HG02981 (cell line): ENCODE results near the gene LPAR1.

Experiments used
- ATAC-seq: cut with Tn5 transposase; IDR thresholded peaks from one replicate; pipeline ENCODE4 v1.9.1; 2021; ENCODE audit warnings: mild to moderate bottlenecking, moderate library complexity; ENCODE audit not compliant: unreplicated experiment

LPAR1 gene

DNA sequence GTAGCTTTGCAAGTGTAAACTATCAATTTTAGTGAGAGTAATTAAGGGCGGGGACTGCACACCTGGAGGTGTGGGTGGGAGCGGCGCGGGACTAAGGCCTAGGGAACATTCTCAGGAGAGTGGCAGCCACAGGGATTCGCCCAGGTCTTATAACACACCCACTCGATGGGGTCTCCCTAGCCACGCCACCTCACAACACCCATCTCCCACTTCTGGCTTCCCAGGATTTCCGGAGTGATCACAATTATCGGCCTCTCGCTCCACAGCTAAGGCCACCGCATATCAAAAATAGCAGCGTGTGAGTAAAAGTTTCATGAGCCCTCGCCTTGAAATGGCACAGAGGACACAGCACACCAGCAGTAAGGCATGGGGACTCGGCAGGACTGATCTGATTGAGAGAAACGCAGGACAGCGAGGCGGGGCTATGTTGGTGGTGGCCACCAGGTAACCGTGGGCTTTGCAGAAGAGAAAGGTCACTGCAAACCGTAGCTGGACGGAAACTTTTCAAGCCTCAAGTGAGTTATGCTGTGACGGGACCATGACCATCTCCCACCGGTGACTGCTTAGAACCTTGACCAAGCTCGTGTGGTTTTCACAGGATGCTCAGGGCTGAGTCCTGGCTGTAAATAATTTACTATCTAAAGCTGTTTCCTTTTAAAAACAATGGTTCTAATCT lies 1.1 kb upstream of the LPAR1 start:
- peak; percentile 57 for ATAC-seq

DNA sequence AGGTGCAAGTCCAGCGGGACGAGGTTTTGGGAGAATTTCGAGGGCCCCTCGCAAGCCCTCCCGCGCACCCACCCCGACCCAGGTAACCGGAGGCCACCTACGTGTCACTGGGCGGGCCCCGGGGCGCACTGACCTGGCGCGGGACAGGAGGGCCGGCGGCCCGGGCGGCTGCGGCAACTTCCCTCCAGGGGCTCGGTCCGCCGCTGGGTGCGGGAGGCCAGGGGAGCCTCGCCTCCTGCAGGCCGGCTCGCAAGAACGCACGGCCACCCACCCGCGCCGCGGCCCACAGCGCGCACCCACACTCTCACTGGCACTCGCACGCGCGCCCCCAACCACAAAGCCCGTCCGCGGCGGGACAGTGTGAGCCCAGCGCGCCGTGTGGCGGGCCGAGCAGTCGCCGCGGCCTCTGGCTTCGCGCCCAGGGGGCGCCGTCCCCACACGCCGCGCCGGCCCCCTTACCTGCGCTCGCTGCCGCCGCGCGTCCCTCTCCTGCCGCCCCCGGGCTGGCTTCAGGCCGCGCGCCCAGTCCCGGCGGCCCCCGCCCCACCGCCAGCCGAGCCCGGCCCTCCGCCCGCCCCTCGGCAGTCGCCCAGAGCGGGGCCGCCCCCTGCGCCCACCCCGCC lies 451 bp downstream of the LPAR1 start:
- ATAC-seq, result no peak

DNA sequence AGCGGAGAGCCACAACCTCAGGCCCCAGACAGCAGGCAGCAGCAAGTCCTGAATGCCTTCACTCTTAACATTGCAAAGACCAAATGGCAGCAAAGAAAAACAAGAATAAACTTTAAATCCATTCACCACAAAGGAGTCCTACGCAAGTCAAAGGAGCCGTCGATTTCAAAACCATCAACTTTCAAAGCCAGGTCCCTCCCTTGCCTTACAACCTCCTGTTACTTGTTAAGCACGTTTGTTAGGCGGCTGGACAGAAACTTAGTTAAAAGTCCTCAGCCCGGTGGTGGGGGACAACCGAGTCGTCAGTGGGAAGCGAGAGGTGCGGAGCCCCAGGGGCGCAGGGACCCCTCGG lies 938 bp downstream of the LPAR1 start:
- ATAC-seq, result no peak

DNA sequence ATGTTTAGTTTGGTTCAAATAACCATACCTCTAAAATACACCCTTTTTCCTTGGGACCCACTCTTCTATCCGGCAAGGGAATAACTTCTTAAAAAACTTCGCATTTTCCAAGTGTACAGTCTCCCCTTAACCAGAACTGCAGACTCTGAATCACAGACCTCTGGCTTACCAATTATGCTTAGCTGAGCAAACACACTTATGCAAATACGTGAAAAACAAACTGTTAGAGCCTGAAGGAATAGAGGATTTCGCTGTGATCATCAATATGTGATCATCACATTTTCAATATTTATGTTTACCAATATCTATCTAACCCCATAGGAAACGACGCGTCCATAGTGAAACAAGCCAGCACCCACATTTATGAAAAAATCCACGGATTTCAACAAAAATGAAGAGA lies 1.3 kb downstream of the LPAR1 start:
- ATAC-seq, result no peak

DNA sequence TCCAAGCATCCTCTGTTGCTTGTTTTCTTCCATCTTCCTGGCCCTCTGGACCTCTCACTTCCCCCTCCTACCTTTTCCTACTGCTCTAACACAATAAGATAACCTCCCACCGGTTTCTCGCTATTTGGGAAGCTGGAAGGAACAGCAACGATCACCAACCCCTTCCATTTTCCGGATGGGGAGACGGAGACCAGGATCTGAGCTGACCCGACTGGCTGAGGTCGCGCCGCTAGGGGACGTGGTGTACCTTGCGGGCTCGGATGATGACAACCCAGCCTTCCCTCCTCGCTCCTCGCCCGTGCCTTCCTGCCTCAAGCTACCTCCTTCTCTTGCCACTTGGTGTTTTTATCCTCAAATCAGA lies 1.9 kb downstream of the LPAR1 start:
- ATAC-seq, result no peak

DNA sequence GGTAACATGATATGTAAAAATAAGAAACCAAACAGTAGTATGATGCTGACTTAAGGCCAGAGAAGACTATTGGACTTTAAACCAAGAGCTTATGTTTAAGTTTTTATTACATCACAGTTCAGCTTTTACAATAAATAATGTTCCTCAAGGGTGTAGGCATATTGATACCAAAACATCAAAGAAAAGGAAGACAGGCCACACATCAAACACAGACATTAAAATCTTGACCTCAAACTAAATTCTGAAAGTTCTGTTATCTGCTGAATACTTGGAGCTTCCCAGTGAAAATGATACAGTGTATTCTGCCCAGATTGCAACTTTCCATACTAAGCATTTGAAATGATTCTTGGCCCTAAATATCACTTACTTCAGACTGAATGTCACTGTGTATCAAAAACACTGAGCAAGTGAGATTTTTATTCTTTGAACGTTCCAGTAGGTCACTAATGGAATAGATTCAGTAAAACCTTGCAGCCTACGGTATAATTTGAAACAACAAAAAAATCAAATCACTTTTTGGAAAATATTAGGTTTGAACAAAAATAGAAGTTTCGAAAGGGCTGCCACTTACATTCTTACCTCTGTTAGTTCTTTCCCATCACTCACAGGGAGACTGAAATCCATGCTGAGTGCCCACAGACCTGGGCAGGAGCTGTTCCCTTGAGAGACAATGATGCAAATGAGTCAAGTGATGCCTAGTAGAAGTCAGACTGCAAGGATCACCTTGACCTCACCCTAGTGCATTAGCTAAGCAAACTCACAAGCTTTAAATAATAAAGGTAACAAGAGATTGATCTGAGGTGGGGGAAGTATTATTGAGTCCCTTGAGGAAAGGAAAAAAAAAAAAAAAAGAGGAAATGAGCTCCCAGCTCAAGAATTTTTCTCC lies 2.5 kb downstream of the LPAR1 start:
- no peak for ATAC-seq

DNA sequence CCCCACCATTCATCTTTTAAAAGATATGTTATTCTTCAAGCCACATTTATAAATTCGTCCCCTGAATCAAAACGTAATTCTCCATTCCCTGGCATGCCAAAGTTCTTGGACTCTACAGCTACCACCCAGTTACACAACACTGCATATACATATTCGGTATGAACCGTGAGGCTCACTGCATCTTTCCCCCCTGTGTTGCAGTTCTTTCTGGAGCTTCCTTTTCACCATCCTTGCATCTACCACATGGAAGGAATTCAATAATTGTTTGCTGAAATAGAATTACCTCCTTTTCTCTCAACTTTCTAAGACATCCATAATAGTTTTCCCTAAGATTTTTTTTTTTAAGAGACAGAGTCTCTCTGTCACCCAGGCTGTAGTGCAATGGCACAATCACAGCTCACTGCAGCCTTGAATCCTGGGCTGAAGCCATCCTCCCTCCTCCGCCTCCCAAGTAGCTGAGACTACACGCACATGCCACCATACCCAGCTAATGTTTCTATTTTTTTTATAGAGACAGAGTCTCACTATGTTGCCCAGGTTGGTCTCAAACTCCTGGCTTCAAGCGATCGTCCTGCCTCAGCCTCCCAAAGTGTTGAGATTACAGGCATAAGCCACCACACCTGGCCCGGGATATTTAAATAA lies 3.3 kb downstream of the LPAR1 start:
- ATAC-seq, result no peak

DNA sequence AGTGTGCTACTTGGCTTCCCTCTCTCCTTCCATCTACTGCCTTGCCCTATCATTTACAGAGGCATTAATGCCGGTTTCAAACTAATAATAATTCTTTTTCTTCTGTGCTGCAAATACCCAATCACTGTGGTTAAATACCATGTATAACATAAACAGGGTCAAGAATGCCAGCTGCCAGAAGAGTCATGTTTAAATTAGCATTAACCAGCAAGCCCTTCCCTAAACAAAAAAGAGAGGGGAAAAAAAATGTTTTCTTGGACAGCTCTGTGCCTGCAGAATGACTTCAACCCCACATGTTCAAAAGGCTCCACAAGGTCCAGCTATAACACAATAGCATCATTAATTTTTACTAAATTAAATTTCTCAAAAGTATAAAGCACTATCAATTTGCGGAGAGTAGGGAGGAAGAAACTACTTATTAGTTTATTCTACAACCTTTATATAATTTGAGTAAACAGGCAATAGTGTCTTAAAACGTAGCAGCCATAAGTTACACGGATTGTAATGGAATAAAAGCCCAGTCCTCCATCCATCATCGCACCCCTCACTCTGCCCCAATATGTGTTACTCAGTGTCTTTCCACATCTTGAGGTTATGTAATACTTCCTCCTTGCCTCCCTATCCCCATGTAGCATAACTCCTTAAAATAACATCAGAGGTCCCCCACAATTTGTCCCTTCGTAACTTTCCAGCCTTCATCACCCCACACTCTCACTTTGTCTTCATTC lies 3.9 kb downstream of the LPAR1 start:
- no peak for ATAC-seq

DNA sequence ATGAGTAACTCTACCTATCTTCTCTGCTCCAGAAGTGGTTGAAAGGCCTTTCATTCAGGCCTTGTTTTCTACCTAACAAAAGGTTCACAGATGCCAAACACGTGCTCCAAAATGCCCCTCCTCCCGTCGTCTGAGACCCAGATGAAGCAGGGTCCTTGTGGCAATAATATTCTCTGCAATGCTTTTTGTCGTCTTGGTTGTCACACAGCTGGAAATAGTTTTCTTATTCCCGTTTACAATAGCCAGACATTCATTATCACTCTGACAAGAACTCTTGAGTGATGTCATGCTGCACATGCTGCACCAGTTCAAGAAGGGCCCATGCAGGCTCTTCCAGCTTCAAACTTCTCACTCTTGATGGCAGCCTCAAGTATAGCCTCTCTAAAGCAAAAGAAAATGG lies 7.8 kb downstream of the LPAR1 start:
- no peak for ATAC-seq

DNA sequence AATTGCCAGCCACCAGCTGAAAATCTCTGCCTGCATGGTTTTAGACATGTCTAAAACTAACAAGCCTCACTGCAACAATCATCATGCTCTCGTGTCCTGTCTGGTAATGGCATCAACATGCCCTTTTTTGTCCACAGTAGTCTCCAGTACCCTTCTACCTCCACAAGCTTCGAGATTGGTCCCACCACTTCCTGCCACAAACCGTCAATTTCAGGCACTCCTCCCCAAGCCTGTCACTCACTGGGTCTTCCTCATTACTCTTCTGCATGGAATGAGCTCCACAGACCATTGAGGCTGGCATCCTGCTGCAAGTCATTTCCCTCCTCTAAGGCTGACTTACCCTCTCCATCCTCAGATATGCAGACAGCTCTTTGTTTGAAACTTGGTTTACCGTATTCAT lies 9.0 kb downstream of the LPAR1 start:
- no peak for ATAC-seq

DNA sequence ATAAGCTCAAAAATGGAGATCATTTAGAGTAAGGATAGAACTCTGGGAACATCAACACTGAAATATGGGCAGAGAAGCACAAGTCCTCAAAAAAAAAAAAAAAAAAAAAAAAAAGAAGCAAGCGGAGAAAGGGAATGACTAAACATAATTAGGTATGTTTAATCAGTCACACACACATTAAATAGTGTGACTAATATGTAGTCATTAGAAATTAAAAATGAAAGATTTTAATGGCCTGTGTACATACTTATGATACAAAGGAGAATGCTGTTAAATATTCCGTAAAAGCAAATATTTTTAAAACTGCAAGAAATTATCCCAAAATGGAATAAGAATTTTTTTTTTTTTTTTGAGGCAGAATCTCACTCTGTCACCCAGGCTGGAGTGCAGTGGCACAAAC lies 10.5 kb downstream of the LPAR1 start:
- ATAC-seq, result no peak

DNA sequence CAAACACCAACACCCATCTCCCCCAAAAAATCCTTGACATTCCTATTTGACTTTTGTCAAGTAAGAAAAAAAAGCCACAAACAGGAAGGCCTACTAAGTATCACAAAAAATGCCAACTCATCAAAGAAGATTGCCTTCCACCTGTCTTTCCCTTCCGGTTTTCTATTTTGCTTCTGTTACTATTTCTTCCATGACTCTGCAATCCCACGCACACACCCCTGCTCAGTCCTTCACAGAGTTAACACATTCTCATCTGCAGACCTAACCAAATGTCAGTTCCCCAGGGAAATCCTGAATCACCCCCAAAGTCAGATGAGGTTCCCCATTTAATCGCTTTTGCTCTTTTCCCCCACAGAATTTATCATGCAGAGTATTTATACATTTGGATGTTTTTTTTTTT lies 15.1 kb downstream of the LPAR1 start:
- no peak for ATAC-seq

DNA sequence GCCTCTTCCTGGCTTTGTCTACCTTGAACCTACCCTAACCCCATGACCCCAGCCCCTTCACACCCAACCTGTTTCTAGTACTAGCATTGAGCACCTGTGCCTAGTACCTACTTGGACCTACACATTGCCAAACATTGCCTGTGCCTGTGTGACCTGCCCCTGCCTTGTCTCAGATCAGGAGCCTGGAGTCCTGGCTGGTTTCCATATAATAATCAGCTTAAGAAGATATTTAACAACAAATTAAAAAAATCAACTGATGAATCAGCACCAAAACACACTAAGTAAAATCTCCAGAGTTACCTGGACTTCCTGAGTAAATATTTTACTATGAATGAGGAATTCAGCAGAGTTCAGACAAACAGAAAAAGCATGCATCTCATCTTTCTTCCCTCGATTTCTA lies 17.7 kb downstream of the LPAR1 start:
- no peak for ATAC-seq

DNA sequence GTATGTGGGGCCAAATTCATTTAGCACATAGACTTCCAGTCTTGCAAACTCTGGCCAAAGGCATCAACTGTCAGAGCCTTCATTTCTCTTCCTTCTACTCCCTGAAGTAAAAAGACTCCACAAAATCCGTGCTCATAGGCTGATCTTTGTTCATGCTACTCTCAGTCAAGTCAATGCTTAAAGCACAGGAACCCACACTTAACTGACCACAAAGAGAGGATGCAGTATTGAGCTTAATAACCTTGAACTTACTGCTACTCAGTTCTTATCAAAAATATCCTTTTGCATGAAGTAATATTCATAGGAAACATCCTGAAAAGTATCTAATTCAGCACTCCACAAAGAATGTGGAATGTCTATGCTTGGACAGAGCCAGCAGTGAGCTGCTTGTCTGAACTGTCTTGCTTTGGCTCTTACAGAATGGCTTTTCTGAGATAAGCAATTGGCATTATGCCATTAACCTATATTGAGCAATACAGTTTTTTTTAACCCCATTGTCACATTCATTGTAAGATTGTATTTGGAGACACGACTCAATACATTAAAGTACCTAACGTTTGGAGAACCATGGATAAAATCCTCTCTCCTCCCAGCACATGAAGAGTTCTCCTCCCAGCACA lies 21.7 kb downstream of the LPAR1 start:
- no peak for ATAC-seq

DNA sequence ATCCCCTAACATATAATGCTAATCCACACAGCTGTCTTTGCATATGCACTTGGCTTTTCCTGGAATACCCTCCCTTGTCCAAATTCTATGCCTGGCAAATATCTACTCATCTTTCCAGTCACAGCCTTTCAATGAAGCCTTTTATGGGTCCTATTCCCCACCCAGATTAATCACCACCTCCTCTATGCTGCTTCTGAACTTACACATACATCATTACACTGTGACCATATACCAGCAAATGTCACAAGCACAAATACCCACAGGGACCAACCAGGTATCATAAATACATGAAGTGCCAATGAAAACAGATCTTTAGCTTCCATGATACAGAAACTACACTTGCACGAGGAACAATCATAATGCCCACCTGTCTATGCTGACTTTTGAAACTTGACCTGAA lies 22.3 kb downstream of the LPAR1 start:
- ATAC-seq, result no peak

DNA sequence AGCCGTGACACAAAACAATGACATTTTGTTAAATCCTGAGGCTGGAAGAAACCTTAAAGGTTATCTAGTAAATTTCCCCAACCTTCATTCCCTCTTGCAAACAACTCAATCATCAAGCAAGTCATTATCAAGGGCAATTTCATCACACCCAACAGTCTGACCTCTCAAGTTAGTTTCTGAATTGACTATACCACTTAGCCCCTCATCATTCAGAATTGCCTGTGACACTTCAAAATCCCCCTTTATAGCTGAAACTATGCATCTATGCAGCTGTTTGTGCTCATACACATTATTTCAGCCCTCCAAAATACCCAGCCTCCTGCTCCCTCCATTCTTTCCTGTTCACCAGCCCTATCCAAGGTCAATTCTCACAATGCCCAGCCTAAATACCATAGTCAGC lies 24.6 kb downstream of the LPAR1 start:
- no peak for ATAC-seq

DNA sequence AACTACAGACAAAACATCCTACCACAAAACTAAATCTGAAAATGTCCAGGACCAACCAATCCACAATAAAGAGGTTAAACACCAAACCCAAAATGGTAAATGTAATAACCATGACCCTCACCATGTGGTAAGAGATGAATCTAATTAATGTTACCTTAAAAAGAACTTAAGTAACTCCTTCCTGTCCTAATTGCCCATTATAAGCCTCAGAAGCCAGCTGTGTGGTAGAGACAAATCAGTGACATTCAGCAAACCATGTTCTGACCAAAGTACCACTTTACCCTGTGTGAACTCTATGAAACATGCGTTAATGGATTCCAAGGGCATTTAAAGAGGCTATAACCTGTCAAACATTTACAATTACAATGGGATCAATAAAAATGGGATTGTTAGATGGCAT lies 25.0 kb downstream of the LPAR1 start:
- ATAC-seq, result no peak

DNA sequence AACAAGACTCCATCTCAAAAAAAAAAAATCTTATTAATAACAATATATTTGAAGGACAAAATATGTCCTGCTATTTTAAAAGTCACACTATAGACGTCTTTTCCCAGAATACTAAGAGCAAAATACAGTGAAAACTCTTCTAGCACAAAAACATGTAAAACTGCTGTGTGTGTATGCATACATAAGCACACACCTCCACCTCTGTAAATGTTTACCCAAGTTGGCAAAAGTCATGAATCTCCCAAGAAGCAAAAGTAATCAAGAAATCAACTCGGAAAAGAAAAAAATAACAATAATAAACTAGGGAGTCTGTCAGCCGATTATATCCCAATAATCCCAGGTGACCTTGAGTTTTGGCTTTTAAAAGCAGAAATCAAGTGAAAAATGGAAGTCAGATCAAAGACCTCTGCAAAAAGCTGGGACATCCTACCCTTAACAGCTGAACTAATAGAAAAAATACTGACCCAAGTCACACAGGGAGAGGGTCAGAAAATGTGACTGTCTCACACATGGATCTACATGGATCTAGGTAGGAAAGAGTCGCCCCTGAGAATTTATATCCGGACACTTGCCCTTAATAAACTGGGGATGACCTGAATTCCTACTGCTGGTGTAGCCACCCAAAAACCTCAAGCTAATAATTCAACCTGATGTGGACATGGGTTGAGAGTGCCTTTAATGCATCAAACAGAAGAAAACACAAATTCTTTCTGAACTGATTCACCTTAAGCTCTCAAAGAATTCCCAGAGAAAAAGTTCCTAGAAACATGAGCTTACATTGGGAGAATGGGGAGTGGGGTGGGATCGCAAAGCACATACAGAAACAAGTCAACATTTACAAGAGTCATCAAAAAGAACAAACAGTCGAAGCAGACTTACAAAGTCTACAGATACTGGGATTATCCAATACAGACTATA lies 29.9 kb downstream of the LPAR1 start:
- ATAC-seq, result no peak

DNA sequence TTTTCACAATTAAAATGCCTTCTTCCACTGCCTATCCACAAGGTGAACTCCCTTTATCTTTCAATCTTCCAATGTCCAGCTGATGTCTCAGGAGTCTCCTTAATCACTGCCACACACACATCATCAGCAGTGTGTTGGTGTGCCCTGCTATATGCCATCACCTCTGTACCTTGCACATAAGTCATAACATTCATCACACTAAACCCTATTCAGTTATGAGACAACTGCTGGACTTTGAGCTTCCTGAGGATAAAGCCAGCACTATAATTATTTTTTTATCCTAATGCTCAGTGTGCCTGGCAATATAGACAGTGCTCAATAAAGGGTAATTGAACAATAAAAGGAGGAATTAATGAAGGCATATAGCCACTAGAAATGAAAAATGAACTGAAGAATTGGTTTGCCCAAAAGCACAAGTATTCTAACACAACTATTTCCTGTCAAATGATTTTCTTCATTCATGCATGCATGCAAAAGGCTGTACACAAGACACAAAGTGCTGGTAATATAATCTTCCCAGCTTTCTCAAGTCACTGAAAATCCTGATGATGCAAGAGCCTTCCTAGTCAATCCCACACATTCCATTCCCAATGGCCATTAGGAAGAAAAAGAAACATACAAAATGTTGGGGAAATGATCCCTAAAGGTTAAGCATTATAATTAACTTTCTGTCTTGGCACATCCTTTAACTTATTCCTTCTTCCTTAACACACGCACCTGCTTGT lies 32.4 kb downstream of the LPAR1 start:
- ATAC-seq, result no peak
